HG03039 (cell line): ENCODE results near the gene AATF.
A peak's percentile ranks its signal among the peaks of the same experiment; 100 is the strongest.

Experiments used
- ATAC-seq: cut with Tn5 transposase; IDR thresholded peaks from one replicate; pipeline ENCODE4 v1.9.1; 2021; ENCODE audit warnings: mild to moderate bottlenecking, moderate library complexity; ENCODE audit not compliant: unreplicated experiment

The AATF gene, protein sequence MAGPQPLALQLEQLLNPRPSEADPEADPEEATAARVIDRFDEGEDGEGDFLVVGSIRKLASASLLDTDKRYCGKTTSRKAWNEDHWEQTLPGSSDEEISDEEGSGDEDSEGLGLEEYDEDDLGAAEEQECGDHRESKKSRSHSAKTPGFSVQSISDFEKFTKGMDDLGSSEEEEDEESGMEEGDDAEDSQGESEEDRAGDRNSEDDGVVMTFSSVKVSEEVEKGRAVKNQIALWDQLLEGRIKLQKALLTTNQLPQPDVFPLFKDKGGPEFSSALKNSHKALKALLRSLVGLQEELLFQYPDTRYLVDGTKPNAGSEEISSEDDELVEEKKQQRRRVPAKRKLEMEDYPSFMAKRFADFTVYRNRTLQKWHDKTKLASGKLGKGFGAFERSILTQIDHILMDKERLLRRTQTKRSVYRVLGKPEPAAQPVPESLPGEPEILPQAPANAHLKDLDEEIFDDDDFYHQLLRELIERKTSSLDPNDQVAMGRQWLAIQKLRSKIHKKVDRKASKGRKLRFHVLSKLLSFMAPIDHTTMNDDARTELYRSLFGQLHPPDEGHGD

DNA sequence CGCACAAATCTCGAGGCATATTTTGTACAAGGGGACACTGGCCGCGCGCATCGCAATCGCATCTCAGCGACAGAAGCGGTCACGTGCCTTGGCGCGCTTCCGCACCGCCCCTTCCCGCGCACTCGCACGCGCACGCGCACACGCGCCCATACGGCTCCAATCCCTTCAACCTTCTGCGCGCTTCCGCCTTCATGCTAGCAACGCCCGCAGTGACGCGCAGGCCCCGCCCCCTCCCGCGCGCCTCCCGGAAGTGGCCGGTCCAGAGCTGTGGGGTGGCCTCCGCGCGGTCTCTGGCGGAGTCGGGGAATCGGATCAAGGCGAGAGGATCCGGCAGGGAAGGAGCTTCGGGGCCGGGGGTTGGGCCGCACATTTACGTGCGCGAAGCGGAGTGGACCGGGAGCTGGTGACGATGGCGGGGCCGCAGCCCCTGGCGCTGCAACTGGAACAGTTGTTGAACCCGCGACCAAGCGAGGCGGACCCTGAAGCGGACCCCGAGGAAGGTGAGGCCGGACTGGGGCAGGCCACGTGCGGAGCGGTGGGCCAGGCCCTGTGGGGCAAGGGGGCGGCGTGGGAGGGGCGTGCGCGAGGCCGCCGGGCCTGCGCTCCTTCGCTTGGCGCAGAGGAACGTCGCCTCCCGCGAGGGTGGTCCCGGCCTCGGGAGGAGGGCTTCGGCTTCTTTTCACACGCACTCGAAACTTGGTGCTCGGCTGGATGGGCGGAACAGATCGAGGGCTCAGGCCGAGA, at the start of gene AATF:
AATF (plus strand) TSS at position 238 of the 744 bp plus-strand sequence; CDS start at position 410, 172 bp downstream.
- ATAC-seq: peak; percentile 89

DNA sequence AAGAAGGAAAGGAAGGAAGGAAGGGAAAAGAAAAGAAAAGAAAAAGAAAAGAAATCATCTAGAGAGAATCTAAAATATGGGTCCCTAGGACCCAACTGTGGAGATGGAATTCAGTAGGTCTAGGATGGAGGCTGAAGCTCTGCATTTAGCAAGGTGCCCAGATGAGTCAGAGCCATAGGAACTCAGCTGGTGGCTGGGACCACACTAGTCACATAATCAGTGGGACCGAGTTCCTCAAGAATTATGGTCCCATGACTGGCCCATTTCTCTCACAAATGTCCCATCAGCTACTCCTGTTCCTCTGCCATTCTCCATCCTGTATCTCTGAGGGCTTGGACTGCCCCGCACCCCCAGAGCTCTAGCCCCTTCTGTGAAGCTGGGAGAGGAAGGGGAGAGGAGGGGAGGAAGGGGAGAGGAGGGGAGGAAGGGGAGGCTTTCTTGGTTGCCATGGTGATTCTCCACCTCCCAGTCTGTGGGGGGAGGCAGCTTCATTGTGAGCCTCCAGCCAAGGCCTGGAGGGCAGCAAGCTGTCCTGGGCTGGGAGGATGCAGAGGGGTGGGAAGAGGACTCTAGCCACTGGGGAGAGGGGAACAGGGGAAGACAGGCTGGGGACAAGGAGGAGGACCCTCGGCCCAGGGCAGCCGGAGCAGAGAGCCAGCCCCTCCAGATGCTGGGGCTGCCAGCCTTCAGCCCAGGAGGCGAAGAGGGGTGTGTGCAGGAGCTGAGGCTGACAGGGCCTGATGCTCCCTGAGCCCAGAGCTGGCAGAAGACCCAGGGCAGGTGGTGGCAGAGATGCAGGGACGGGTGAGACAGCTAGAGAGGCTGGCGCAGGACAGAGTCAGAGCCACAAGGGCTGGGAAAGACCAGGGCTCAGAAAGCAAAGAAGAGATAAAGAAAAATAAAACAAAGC, 49.2 kb upstream of the AATF start:
- no peak for ATAC-seq

DNA sequence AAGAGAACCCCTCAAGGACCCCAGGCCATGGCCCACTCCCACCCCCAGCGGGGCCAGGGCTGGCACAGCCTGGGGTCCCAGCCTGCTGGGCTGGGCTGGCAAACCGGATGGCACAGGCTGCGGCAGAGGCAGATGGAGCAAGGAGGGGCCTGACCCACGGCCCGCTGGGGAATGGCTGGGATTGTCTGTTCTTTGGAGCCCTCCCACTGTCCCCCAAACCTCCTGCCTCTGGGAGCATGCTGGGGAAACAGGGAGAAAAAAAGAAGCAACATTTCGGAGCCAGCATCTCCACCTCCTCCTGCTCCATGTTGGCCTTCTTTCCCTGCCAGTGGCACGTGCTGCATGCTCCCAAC, 48.6 kb upstream of the AATF start:
- no peak for ATAC-seq

DNA sequence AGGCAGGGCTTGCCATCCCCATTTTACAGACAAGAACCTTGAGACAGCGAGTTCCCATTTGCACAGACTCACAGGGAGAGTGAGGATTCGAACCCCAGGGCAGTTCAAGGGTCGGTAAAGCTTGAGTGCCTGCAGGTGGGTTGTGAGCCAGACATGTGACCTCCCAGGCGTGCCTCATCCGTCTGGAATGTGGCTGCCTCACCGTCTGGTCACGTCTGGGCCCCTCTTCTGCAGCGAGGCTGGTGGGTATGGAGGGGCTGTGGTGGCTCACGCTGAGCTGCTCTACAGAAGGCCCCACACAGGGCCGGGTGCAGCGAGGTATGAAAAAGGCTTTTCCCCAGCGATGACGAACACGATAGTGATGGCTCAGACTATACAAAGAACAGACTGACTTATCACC, 47.2 kb upstream of the AATF start:
- ATAC-seq: no peak

DNA sequence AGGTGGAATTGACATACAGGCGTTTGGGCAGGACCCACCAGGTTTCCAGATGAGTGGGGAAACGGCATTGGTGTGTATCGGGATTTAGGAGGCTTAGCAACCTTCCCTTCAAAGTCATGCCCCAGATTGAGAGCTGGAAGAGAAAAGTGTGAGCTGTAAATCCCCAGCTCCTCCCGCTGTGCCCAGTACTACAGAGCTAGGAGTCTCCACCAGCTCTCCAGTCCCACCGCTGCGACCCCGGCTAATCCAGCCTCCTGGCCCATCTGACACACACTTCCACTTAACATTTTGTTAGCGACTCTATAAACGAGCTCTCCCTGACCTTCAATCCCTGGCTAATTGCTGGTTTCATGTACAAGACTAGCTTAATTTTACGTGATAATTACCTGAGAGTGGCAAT, 41.3 kb upstream of the AATF start:
- no peak for ATAC-seq

DNA sequence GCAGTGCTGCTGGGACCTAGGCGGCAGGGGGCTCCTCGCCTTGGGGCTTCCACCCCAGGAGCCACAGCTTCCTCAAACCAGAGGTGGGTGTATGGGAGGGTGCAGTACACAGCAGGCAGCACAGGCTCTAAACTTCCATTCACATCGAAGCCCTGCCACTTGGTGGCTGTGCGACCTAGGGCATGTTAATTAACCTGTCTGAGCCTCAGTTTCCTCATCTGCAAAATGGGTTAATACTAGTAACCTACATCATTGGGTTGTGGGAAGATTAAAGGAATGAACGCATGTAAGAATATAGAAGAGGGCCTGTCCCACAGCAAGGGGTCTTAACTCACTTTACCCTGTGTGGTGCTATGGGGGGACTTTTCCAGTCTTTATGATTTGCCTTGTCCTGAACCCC, 38.2 kb upstream of the AATF start:
- ATAC-seq: no peak

DNA sequence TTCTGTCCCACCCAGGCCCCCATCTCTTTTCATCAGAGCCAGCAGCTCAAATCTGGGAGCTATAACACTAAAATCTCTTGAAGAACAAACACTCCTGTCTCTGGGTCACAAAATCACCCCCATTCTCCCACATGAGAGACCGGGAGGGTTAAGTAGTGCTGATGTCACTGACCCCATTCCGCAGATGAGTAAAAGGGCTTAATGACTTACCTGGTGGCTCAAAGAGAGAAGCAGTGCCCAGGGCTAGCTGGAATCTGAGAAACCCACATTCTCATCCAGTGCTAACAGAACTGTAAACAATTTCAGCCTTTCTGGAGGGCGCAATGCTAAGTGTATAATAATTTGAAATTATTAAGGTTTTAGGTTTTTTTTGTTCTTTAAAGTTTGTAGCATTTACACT, 37.8 kb upstream of the AATF start:
- no peak for ATAC-seq

DNA sequence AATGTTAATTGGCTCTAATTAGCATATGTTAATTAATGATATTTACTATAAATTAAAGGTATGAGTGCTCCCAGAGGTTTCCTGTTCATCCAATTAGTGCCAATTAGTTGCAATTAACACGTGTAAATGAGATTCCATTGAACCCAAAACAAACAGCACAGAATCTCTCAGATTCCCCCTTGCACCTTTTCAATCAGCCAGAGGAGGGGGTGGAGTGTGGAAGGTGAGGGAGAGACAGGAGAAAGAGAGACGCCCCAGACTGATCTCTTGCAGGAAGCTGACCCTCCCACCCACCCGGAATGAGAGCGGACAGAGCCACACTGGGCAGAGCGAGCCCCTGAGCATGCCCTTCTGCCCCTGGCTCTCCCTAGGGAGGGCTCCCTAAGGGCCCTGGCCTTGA, 35.6 kb upstream of the AATF start:
- ATAC-seq: no peak

DNA sequence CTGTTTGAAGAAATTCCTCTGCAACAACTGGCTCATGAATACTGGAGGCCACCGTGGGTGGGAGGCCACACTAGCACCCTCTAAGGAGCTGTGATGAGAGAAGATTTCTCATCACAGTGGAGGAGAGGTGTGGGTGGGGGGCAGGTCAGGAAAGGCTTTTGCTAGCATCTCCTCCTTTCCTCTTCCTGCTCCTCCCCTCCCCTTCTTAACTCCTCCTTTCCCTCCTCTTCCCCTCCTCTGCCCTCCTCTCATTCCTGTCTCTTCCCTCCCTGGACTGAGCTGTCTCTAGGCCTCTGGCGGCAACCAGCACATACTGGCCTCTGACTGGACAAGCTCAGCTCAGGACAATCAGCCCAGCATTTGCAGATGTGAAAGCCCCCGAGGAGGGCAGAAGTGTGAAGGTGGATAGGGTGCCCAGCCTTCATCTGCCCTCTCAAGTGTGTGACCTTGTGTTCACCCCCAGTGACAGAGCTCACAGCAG, 30.5 kb upstream of the AATF start:
- no peak for ATAC-seq

DNA sequence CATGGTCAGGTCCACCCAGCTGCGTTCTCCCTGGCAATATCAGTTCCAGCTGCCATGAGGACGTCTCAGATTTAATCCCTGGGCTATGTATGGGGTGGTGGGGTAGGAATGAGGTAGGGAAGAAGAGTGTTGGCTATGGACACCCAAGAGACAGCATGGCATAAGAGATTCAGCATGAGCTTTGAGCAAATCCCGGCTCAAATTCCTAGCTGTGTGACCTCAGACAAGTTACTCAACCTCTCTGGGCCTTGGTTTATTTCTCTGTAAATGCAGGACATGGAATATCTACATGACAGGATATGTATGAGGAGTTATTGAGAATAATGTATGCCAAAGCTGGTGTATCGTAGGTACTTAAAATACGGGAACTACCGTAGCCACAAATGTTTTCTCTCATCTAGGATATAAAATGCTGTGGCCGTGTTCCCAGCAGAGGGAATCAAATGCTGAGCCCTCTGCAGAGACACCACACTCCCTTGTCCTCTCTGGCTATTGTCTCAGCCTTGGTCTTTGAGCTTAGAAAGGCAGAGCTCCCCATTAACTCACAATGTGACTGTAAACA, 29.3 kb upstream of the AATF start:
- no peak for ATAC-seq

DNA sequence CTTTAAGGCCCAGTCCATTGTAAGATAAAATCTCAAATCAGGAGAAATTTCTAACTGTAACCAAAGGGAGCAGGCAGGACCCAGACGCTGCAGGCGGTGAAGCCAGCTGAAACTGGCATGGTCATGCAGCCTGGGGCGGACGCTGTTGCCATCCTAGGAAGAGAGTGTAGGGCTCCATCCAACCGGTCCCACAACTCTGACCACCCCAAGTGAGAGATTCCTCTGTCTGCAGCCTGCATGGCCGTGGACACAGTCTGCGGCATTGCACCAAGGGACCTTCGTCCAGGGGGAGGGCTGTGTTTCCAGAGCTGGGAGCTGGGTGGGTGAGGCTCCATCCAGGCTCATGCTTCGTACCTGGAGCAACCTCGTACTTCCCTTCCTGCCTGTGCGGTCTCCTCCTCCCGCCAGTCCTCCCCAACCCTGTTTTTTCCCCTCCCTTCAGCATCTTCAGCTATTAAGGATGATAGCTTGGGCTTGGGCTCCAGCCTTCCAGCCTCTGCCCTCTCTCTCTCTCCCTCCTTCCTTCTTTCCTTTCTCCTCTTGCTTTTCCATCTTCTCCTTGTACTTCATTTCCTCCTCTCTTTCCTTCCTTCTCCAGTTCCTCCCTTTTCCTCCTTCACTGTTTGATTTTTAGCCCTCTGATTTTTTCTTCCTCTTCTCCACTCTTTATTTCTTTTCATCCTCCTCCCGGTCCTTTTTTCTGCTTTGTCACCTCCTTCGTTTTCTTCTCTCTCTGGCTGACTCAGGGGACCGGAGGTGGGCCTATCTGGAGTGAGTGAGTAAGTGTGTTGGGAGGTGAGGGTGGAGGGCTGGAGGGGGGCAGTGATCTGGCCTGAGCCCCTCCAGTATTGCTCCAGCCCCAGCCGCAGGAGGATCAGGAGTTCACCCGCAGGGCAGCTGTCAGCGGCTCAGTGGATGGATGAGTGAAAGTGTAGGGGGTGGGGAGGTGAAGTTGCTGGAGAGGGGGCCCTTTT, 28.4 kb upstream of the AATF start:
- no peak for ATAC-seq

DNA sequence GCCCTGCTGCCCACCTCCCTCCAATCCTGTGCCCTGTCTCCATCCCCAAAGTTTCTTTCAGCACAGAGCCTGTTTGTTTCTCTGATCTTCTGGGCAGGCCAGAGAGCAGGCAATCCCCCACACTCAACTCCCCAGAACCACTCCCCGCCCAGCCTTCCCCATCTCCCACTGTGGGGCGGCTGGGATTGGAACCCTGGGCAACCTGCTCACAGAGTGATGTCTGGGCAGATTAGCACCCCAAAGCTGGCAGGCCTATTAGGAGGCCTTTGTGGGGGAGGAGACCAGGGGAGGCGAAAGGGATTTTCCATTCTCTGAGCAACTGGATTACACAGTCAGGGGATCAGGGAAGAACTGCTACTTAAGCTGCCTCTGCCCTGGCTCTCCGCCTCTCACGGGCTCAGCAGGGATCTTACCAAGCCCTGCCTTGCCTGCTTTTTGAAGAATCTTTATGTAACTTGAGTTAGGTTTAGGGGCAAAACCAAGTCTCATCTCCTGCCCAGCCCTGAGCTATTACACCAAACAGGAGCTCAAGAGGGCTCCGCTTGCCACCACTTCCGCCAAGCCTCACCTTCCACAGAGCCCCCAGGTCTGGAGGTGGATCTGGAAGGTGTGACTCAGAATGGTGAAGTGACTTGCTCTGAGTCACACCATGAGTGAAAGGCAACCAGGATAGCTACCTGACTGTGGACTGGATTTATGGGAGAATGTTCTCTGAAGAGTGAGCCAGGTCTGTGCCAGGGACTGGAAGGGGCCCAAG, 27.5 kb upstream of the AATF start:
- ATAC-seq: no peak

DNA sequence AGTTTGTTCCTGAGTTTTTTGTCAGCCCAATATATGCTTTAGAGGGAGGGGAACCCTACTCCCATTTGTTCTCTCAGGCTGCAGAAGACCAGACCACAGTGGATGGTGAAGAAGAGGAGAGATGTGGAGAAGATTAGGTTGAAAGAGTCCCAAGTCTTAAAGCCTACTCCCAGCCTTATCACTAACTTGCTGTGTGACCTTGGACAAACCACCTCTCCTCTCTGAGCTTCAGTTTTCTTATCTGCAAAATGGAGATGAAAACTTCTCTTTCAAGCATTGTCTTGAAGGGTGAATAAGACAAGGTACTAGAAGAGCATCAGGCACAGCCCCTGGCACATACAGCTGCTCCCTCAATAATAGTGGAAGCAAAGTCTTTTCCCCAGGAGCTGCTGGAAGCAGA, 26.6 kb upstream of the AATF start:
- ATAC-seq: no peak

DNA sequence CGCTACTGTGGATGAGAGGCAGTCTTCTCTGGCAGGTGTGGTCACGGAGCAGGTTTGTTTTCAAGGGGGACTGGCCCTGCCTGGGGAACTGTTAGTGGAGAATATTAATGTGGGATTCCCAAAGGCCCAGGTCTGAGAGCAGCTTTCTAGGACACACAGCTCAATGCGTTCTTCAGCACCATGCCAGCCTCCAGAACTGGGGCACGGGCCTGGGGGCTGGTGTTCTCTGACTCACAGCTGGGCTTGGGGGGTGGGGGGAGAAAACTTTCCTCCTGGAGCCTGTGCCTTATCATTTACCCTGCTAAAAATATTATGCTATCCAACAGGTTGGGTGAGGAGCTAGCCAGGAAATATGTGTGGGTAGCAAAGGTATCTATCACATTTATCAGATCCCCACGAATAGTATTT, 24.9 kb upstream of the AATF start:
- ATAC-seq: no peak

DNA sequence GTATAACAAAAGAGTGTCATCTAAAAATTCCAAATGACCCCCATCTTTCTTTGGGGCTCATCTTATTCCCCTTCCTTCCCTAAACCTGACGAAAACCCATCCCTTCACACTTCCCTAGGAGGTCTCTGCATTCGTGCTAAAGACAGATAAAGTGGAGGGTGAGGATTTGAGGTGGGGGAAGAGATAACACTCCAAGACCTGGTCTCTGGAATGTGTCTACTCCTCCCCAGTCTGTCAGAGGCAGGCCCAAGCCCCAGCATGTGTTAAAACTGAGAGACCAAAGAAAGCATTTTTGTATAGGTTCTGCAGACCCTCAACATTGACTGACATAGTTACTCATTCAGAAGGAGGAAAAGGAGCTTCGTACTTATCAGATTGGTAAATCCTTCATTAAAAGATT, 22.5 kb upstream of the AATF start:
- no peak for ATAC-seq

DNA sequence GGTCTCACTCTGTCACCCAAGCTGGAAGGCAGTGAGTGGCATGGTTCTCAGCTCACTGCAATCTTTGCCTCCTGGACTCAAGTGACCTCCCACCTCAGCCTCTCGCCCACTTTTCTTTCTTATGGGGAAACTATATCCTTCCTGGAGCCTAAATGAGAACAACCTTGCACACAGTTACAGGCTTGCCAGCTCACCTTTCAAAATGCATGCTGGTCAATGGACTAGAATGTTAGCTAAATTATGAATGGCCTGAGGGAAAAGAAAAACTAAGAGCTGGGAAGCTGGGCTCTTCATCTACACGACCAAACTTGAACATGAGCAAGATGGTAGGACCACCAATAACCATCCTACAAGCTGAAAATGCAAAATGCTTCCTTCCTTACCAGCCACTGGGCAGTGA, 22.1 kb upstream of the AATF start:
- ATAC-seq: no peak

DNA sequence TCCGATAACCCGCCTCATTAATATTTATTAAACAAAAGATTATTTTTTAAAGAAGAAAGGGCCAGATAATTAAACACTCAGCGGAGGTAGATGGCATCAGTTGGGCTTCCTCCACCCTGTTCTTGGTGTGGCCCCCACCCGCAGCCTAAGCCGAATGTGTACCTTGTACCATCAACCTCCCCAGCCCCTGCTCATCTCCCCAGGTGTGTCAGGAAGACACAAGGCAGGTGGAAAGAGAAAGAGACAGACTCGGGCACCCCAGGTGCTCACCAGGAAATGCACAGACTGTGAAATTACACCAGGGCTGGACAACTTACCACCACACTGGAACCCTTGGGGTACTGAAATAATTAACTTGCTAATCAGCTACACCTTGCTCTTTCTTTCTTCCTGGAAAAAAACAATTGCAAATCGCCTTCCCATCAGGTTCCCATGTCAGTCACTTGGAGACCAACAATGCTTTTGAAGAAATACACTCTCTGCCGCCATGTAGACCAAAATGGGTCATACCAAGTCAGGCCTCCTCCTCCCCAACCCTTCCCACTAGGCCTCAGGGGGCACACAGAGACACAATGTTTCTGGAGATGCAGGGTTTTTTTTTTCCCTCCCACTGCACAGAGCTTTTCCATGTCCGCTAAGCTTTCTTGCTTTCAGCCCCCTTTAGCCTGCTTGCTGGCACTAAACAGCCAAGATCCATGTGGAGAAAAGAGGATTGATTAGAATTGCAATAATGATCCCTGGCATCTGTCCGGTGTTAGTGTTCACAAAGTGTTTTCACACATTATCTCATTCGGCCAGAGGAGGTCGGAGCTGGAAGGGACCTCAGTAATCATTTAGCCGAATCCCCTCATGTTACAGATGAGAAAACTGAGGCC, 20.0 kb upstream of the AATF start:
- ATAC-seq: no peak
